Measurements from ENCODE around the gene DIAPH2.

- TF ChIP-seq CTCF (conservative IDR thresholded peaks at IDR 0.05; ENCODE audit: low read depth in 2 of 2): no peak
- no peak for TF ChIP-seq EZH2 (IDR thresholded peaks at IDR 0.05; ENCODE audit: low read depth, unreplicated experiment)
Observed at GRCh38 chrX:97070346-97070745, 385.7 kb downstream of the DIAPH2 start.

Measured in GM23338 (cell line).